Astrocyte of the spinal cord (primary cell): ENCODE measurements around the gene SLC2A10.

Experiments used
- DNase-seq: peaks from one replicate; pipeline ENCODE4 v3.0.0; 2011; ENCODE audit warnings: low read depth, low spot score
- H3K4me3 ChIP-seq: 2 replicates; pipeline ENCODE4 v1.5.1; 2011; ENCODE audit warnings: low read depth, mild to moderate bottlenecking, low read length, moderate library complexity
- CTCF ChIP-seq: IDR thresholded peaks from 2 replicates; pipeline ENCODE4 v1.5.1; 2012; ENCODE audit warnings: low read depth, mild to moderate bottlenecking, low read length, inconsistent platforms
- in situ Hi-C: cut with HindIII; loops from 2 replicates; pipeline ENCODE4 v1.10.0; 2017; ENCODE audit warnings: low sequenced_read_pairs

The SLC2A10 gene

GRCh38 chr20:46666818-46667515 is 42.5 kb upstream of the SLC2A10 start:
- no peak for DNase-seq
- in situ Hi-C loops, result no loop called here
- TF ChIP-seq CTCF, result no peak
- no peak overlapping the region for H3K4me3 ChIP-seq

GRCh38 chr20:46670228-46670584 is 39.2 kb upstream of the SLC2A10 start:
- H3K4me3 ChIP-seq, result no peak overlapping the region
- no peak for DNase-seq
- TF ChIP-seq CTCF, result no peak
- in situ Hi-C loops, result no loop called here

DNA sequence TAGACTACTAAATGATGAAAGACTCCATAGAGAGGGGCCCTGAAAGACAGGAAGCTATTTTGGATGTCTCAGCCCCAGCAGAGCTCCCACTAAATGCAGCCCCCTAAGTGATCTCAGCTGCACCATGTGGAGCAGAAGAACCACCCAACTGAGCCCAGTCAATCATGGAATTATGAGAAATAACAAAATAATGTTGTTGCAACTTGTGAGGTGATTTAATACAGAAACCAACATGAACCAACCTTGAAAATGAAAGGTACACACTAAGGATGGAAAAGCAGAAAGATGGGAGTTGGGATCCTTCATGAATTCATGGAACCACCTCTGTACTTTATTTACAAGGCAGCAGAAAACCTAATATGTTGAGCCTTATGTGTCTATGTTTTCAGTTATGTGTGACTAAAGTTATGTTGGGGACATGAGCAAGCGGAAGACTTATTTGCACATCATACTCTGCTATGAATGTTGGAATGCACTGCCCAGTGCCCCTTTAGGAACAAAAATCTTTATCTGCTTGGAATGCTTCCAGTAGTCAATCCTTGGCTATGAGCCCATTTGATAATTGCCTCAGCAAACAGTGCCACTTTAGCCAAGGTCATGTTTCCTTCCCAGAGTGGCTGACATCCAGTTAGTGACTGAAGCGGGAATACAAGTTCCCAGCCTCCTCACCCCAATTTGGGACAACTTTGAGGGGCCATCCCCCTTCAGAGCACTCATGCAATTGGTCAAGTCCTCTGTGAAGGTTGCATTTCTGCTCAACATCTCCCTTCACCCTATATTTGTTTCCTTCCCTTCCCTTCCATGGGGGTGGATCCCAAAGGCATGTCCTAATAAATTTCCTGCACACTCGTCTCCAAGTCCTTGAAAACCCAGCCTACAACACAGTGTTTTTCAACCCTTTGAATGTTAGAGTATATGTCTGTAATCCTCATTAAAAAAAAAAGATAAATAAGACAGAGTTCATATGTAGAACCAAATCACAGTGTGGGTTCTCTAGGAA is 38.6 kb upstream of the SLC2A10 start:
- DNase-seq, result no peak
- in situ Hi-C loops, result no loop called here
- TF ChIP-seq CTCF, result no peak
- no peak overlapping the region for H3K4me3 ChIP-seq

DNA sequence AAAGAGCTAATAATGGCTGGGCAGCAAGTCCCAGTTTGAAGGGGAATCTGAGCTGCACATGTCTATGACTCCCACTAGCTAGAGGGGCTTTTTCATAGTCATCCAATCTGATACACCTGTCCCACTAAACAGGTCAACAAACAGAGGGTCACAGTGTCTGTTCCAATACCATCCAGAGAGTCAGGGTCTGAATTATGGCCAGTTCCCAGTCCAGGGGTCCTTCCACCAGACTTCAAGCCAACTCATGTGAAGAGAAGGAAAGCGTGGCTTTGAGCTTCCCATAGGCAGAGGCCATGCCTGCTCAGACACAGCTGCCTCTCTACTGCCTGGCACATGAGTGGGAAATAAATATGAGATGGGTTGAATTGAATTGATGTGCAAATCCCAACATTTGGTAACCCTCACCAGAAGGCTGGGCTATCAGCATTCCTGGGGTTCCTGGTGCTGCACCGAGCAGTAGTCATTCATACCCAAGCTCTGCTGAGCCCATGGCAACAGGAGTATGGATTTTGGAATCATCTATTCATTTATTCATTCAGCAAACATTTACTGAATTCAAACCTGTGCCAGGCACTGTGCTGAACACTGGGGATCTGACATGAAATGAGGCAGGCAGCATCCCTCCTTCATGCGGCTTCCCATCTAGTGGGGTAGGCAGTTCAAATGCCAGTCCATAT is 37.4 kb upstream of the SLC2A10 start:
- no peak for TF ChIP-seq CTCF
- DNase-seq, result no peak
- no peak overlapping the region for H3K4me3 ChIP-seq
- in situ Hi-C loops, result no loop called here

DNA sequence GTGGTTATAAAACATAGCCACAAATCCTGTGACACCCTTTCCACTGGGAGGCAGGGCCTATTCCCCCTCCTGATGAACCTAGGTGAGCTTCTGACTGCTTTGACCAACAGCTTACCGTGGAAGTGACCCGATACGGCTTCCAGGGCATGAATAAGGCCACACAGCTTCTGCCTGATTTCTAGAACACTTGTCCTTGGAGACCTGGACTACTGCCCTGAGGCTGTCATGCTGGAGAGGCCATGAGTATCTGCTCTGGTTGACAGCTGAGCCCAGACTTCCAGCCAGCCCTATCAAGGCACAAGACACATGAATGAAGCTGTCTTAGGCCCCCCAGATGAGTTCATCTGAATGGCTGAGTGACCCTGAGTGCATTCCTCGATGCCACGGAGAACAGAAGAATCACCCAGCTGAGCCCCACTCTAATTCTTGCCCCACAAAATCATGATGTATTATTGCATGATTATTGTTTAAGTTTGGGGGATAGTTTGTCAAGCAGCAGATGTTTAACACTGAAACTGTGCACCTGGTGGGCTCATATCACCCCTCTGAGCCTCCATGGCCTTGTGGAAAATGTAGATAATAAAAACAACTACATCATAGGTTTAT is 36.8 kb upstream of the SLC2A10 start:
- in situ Hi-C loops, result no loop called here

More for the DNA sequence above, 36.8 kb upstream of the SLC2A10 start:
- H3K4me3 ChIP-seq, result no peak overlapping the region
- DNase-seq, result no peak
- TF ChIP-seq CTCF, result no peak
